GM19463 (cell line): Measurements from ENCODE around the gene LIPC.

Source experiments
- ATAC-seq: cut with Tn5 transposase; IDR thresholded peaks from one replicate; pipeline ENCODE4 v1.9.1; 2021; ENCODE audit warnings: mild to moderate bottlenecking, moderate library complexity; ENCODE audit not compliant: unreplicated experiment

The LIPC gene

DNA sequence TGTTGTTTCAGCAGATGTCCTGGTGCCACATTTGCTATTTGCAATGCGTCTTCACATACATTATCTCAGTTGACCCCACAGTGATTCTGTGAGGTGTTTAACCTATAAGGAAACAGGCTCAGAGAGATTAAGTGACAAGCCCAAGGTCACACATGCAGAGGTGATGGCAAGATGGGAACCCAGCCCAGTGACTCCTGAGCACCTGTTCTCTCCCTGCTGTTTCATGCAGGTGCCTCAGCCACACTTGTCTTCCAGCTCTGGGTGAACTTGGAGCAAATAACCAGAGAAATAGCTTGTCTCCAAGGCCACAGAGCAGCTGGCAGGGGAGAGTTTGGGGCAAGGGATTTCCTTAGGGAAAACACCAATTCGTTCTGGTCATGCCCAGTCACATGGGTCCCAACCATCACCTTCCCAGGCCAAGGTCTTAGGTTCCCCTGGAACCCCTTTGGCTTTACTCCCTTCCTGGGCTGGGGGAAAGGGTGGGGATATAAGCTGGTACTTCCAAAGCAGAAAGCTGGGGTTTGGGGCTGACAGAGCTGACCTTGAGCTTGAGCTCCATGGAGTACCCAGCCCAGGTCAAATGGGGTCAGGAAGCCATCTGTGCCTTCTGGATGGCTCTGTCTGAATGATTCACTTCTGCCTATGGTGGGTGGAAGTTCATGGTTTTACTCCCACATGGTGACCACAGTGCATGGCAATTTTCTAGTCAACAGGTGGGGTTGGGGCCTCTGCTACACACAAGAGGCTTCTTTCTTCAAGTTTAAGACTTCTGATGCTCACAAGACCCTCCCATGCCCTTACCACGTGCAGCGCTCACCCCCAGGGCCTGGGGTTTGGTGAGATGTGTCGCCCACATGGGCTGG, 22.4 kb downstream of the LIPC start:
- ATAC-seq: peak; percentile 59

- no peak for ATAC-seq
Measured at GRCh38 chr15:58454950-58455401, 23.2 kb downstream of the LIPC start.

DNA sequence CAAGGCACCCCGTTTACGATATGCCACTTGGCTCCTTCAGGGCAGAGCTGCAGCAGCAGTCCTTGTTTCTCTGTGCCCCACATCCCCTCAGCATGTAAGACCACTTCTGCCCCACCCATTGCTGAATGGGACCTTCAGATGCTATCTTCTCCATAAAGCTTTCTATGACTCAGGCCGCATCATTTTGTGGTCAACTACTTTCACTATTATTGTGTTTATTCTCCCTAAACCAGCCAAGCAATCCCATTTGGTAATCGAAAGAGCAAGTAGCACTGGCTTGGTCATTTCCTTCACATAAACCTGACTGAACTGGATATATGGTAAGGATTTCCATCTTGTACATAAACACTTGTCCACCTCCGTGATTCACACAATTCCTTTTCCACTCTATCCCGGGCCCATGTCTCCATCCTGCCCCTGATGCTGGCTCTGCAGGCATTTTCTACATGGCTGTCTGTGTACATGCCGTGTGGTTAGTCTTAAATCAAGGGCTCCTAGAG, 25.7 kb downstream of the LIPC start:
- ATAC-seq: peak; percentile 52

DNA sequence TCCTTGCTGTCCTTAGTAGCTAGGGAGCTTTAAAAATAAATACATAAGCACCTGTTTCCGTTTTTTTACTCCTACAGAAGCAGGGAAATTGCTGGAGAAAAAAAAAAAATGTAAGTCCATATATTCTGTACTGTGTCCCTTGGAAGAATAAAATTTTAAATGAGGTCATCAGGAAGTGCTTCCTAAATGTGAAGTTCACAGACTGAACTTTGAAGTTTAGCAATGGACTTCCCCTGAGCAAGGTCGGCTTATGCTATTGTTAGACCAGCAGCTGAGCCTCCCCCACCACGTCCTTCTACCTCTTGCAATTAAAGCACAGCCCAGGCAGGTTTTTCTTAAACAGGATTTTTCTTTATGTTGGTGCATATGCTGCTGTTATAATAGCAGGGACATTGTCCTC, 26.3 kb downstream of the LIPC start:
- no peak for ATAC-seq

GRCh38 chr15:58459045-58459444, 27.3 kb downstream of the LIPC start:
- no peak for ATAC-seq

- no peak for ATAC-seq
Measured at GRCh38 chr15:58459560-58459959, 27.8 kb downstream of the LIPC start.

DNA sequence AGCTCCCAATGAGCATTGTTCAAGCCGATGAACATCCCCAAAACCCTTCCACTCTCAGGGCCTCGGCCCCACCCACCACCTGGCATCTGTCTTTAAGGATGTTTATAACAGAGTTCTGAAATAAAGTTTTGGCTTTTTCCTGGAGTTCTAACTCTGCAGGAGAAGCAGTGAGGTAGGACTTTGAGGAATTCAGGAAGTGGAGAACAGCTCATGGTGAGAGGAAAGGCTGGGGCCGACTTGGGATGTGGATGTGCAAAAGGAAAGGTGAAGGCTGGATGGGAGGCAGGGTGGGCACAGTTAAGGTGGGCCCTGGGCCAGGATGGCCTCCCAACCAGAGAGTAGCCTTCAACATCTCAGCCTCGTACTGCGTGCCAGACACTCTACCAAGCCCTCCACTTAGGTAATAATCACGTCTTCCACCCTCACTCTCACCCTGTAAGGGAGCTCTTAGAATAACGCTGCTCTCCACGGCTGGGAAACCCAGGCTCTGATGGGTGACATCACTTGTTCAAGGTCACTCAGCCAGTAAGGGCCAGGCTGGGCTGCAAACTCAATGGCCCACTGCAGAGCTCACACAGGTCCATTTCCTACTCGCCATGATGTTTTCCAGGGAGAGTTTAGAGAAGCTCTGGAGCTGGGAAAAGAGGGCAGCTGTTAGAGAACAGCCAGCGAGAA, 28.5 kb downstream of the LIPC start:
- ATAC-seq: no peak

DNA sequence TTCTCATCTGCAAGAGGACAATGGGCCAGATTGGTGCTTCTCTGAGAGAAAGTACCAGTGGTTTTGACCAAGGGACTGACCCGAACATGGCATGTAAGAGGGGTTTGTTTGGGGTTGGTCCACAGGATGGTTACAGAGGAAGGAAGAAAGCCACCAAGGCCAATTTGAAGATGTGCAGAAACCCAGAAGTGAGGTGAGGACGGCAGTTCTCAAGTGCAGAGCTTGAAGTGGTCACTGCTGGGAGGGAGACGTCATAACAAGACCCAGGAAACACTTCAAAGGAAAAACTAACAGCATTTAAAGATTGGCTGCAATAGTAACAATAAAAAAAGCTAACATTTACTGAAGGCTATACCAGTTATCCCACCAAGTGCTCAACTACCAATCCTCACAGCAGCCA, 29.1 kb downstream of the LIPC start:
- ATAC-seq: no peak

GRCh38 chr15:58462547-58462946, 30.8 kb downstream of the LIPC start:
- no peak for ATAC-seq

DNA sequence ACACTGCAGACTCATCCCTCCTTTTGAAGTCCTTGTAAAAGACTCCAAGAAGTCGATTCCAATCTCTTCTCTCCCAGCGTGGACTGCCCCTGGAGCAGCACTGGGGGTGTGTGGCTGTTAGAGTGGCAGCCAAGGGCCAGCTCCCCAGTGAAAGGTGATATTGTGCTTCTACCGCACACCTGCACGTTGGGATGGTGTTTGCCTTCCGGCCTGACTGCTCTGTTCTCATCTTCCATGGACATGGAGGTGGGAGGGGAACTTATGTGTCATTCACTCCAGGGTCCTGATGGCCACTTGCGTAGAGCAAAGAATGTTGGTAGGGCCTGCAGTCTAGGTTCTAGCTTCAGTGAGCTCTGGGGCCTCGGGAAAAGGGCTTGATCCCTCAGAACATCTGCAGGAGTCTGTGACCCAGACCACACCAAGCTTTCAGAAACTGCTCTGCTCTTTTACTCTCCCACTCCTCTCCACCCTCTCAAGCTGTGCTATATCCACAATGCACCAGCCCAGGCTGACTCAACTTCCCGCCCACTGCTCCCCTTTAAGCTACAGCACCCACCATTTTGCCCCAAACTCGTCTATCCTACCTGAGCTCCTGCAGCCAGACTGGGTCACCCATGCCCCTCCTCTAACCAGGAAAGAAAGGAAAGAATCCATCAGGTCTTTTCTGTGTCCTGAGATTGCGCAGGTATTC, 31.3 kb downstream of the LIPC start:
- ATAC-seq: no peak

DNA sequence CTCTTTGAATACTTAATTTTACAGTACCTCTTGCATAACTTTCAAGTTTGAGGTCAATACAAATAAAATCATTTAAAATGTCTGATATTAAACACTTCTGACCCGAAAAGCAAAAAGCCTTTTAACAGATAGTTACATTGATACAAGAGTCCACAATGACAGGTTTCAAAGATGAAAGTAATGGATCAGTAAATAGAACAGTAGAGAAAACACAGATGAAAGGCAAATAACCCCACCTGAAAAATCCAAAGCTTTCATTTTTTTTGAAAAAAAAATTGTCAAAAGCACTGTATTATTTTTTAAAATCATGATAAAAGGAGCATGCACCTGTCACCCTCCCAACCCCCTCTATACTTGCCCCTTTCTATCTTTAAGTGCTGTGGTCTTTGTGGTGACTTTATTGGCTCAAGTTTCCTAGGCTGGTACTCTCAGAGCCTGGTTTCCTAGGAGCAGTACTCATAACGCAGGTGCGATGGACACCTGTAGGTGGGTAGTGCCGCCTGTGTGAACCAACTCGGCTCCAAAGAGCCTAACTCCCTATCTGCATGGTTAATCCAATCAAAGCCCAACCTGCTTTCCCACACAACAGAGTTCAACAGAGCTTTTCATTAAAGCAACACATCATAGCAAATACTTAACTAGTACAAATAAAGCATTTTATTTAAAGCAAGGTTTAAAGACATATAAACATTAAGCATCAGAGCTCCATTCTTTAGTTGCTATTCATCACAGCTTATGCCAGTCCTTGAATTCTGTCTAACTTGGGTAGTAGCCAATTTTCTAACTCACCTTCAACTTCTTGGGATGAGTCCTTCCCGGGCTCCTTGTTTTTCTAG, 32.2 kb downstream of the LIPC start:
- no peak for ATAC-seq

- ATAC-seq: no peak
Measured at GRCh38 chr15:58465070-58465469, 33.3 kb downstream of the LIPC start.

- ATAC-seq: no peak
Measured at GRCh38 chr15:58465866-58466517, 34.2 kb downstream of the LIPC start.

GRCh38 chr15:58466566-58466965, 34.8 kb downstream of the LIPC start:
- ATAC-seq: no peak

- no peak for ATAC-seq
Measured at GRCh38 chr15:58467121-58467721, 35.4 kb downstream of the LIPC start.

DNA sequence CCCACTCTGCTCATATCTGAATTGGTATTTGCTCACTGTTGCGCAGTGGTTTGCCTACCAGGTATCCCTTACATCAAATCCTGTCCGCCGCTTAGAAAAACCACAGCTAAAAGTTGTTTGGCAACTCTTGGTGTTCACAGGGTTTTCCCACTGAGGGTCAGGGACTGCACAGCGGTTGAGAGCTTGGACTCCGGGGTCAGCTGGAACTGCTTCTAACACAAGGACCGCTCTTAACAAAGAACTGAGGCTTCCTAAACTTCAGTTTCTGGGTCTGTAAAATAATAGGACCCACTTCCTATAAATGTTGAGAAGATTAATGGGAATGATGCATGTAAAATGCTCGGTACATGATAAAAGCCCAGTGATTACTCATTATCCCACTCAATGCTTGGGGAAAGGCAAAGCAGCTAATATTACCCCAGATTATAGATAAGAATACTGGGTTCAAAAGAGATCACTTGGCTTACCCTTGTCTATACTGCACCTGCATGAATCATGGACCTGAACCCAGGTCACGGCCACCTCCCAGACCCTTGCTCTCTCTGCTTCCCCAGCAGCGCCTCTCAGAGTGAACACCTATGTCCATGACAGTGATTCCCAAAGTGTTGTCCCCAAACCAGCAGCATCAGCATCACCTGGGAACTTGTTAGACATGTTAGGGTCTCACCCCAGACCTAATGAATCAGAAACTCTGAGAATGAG, 36.1 kb downstream of the LIPC start:
- no peak for ATAC-seq

DNA sequence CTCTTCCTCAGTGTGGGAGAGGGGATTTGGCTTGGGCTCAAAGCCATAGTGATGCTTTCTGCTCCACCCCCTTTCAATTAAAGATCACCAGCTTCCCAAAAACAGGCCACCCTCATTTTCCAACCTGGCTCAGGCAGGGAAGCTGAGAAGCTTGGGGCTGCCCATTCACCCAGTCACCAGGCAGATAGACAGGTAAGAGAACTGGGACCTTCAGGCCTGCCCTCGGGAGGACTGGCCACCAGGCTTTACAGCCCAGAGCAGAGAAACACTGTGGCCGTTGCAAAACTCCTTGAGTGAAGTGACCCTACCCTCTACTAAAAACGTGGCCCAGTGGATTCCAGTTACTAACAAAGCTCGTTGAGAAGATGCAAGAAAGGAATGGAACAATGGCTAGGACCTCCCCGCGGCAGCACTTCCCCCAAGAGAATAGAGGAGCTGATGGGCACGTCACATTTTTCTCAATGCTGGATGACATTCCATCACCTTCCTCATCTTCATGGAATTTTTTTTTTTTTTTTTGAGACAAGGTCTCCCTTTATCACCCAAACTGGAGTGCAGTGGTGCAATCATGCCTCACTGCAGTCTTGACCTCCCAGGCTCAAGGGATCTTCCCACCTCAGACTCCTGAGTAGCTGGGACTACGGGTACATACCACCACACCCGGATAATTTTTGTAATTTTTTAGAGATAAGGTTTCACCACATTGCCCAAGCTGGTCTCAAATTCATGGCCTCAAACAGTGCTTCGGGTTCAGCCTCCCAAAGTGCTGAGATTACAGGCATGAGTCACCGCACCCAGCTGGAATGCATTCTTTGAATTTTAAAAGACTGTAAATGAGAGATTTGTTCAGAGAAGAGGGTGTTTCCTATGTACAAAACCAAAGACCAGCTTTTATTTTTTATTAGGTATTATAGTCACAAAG, 37.9 kb downstream of the LIPC start:
- ATAC-seq: no peak

- ATAC-seq: no peak
Measured at GRCh38 chr15:58471348-58471747, 39.6 kb downstream of the LIPC start.
